AG09309 (cell line): ENCODE measurements around the gene CFAP251.
A peak's percentile ranks its signal among the peaks of the same experiment; 100 is the strongest.
"Not testable (repeated sequence)": the region's sequence is repeated elsewhere in the genome, so short reads cannot be mapped to it uniquely, and the experiment has no call there.

ENCODE experiments used
- DNase-seq: peaks from one replicate; pipeline ENCODE4 v3.0.0-alpha.2; 2010; ENCODE audit warnings: low read depth
- H3K4me3 ChIP-seq: 2 replicates; pipeline ENCODE4 v1.5.1; 2011; ENCODE audit warnings: mild to moderate bottlenecking, low read depth, low read length, moderate library complexity; ENCODE audit not compliant: control insufficient read depth
- CTCF ChIP-seq: IDR thresholded peaks from 2 replicates; pipeline ENCODE4 v1.5.1; 2011; ENCODE audit warnings: mild to moderate bottlenecking, low read depth, low read length, inconsistent platforms; ENCODE audit not compliant: insufficient read depth, control insufficient read depth; ENCODE audit errors: missing control alignments

Gene CFAP251

GRCh38 chr12:122031342-122032216, 113.2 kb downstream of the CFAP251 start:
- DNase-seq: no peak
- peak; percentile 75 for TF ChIP-seq CTCF
- no peak overlapping the region for H3K4me3 ChIP-seq

DNA sequence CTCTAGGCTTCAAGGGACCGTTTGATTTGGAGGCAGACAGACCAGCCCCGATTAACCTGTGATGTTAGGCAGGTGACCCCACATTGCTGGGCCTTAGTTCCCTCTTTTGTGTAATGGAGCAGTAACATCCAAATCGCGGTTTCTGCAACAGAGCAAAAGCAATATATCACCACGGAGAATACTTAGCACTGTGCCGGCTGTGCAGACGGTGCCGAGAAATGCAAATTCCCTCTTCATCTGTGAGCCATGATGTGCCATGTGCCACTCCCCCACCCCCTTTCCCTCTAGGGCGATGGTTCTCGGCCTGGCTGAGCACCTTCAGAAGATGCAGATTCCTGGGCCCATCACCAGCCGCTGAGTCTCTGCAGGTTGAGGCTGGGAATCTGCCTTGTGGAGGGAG, 114.2 kb downstream of the CFAP251 start:
- no peak overlapping the region for H3K4me3 ChIP-seq
- DNase-seq: no peak
- no peak for TF ChIP-seq CTCF

DNA sequence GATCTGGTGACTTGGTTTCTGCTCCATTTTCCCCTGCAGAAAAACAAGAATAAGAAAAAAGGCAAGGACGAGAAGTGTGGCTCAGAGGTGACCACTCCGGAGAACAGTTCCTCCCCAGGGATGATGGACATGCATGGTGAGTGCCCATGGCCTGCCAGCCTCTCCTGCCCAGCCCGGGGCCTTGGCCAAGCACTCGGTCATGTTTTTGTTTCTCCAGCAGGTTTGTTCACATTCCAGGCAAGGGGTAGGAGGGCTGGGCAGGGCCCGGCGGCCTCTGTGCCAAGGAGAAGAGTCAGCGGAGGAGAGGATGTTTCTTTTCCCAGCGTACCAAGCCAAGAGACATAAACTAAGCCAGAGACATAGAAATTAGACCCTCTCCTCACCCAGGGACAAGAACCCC, 116.9 kb downstream of the CFAP251 start:
- DNase-seq: no peak
- TF ChIP-seq CTCF: no peak
- H3K4me3 ChIP-seq: no peak overlapping the region

- TF ChIP-seq CTCF: no peak
- H3K4me3 ChIP-seq: no peak overlapping the region
- no peak for DNase-seq
Measured at GRCh38 chr12:122036153-122036552, 117.8 kb downstream of the CFAP251 start.

- DNase-seq: no peak
- no peak for TF ChIP-seq CTCF
- no peak overlapping the region for H3K4me3 ChIP-seq
Measured at GRCh38 chr12:122040579-122041386, 122.4 kb downstream of the CFAP251 start.

DNA sequence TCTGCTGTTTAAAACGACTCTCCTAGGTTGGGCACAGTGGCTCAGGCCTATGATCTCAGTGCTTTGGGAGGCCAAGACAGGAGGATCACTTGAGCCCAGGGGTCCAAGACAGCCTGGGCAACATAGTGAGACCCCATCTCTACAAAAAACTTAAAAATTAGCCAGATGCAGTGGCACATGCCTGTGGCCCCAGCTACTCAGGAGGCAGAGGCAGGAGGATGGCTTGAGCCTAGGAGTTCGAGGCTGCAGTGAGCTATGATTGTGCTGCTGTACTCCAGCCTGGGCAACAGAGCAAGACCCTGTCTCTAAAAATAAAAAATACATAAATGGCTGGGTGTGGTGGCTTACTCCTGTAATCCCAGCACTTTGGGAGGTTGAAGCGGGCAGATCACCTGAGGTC, 123.1 kb downstream of the CFAP251 start:
- not testable (repeated sequence) for DNase-seq, H3K4me3 ChIP-seq

GRCh38 chr12:122042910-122043309, 124.5 kb downstream of the CFAP251 start:
- no peak overlapping the region for H3K4me3 ChIP-seq
- DNase-seq: no peak
- TF ChIP-seq CTCF: no peak
